PC-3 (cell line): ENCODE results near the gene HSPA8.

Experiments
- CTCF ChIP-seq: fragments of 300-600 bp; sonication (generic); conservative IDR thresholded peaks from 2 replicates; pipeline ENCODE4 v1.5.1; 2017; ENCODE audit warnings: antibody characterized with exemption, low read depth, mild to moderate bottlenecking, low read length
- EZH2phosphoT487 ChIP-seq: fragments of 300-600 bp; sonication (generic); IDR thresholded peaks from 2 replicates; pipeline ENCODE4 v1.6.1; 2018; ENCODE audit warnings: mild to moderate bottlenecking, antibody characterized with exemption, low read length, borderline replicate concordance

GRCh38 chr11:123062892-123063825 lies 1.2 kb upstream of the HSPA8 start:
- TF ChIP-seq CTCF (no peak), EZH2phosphoT487 (no peak)
